ENCODE results near the gene EYS.

The EYS gene

DNA sequence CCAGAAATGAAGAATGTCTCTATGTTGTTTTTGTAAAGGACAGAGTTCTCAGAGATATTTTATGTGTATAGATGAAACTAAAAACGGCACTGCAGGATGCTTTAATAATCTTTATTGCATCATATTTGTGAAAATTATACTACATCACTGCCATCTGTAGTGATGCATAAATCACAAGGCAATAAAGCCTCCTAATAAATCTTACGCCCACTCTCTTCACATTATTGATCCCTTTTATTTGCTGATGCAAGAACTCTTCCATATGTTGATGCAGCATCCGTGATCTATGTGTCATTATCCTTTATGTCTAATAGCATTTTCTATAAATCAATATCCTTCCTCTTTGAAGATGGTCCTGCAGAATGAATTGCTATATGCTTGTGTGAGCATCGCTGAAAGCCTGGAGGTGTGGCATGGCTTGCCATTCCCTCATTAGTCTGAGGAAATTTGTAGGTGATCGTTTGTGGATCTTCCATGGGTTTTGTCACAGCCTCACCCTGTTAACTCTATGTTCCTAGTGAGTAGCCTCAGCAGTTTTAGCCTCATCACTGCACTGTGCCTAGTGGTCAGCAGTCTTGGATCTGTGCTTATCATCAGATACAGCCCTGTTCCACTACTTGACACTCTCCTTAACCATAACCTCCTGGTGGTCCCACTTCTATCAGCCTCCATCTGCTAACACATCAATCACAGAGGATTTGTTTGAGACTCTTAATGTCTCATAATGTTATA is 983.5 kb downstream of the EYS start:
- DNase-seq (ENCODE audit: low spot score) = no peak

- DNase-seq (ENCODE audit: low spot score) = no peak
Measured at GRCh38 chr6:64721865-64722264, 985.2 kb downstream of the EYS start.

DNA sequence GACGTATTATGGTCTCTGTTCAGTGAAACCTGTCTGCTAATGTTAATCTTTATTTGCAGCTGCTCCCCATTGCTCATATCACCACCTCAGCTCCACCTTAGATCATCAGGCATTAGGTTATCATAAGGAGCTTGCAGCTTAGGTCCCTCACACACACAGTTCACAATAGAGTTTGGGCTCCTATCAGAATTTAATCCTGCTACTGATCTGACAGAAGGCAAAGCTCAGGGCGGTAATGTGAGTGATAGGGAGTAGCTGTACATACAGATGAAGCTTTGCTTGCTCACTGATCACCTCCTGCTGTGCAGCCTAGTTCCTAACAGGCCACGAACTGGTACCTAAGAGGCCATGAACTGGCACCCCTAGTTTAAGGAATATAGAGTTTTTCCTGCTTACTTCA is 989.7 kb downstream of the EYS start:
- no peak for DNase-seq (ENCODE audit: low spot score)

- no peak for DNase-seq (ENCODE audit: low spot score)
Measured at GRCh38 chr6:64715624-64716023, 991.4 kb downstream of the EYS start.

- DNase-seq (ENCODE audit: low spot score) = no peak
Measured at GRCh38 chr6:64714073-64714472, 993.0 kb downstream of the EYS start.

GRCh38 chr6:64713175-64713574 is 993.9 kb downstream of the EYS start:
- no peak for DNase-seq (ENCODE audit: low spot score)

GRCh38 chr6:64712606-64713005 is 994.4 kb downstream of the EYS start:
- DNase-seq (ENCODE audit: low spot score) = no peak

GRCh38 chr6:64703922-64704321 is 1003.1 kb downstream of the EYS start:
- DNase-seq (ENCODE audit: low spot score) = no peak

- DNase-seq (ENCODE audit: low spot score) = no peak
Measured at GRCh38 chr6:64696053-64696452, 1011.0 kb downstream of the EYS start.

- DNase-seq (ENCODE audit: low spot score) = no peak
Measured at GRCh38 chr6:64694356-64694755, 1012.7 kb downstream of the EYS start.

GRCh38 chr6:64691064-64691463 is 1016.0 kb downstream of the EYS start:
- DNase-seq (ENCODE audit: low spot score) = no peak

DNA sequence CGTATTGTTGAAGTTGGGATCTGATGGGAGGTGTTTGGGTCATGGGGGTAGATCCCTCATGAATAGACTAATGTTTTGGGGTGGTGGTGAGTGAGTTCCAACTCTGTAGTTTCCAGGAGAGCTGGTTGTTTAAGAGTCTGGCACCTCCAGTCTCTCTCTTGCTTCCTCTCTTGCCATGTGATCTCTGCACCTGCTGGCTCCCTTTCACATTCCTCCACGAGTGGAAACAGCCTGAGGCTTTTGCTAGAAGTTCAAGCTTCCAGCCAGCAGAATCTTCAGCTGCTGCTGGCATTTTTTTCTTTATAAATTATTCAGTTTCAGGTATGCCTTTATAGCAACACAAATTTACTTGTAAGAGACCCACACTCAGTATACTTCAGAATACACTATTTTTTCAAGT is 1021.6 kb downstream of the EYS start:
- no peak for DNase-seq (ENCODE audit: low spot score)

DNA sequence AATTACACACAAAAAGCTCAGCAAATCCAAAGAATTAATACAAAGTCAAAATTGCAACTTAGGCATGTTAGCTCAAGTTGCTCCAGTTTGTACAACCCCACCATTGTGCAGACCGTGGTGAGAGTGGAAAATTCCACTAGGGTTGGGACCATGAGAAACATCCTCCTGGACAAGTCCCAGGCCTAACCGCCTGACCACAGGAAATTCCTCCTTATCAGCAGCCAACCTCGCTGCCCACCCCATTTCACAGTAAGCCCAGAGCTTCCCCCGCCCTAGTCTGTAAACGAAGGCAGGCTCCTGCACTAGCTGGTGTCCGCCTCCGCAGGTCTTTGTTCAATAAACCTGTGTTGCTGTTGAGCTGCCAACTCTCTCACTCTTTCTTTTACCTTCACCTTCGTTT is 1023.3 kb downstream of the EYS start:
- no peak for DNase-seq (ENCODE audit: low spot score)

DNA sequence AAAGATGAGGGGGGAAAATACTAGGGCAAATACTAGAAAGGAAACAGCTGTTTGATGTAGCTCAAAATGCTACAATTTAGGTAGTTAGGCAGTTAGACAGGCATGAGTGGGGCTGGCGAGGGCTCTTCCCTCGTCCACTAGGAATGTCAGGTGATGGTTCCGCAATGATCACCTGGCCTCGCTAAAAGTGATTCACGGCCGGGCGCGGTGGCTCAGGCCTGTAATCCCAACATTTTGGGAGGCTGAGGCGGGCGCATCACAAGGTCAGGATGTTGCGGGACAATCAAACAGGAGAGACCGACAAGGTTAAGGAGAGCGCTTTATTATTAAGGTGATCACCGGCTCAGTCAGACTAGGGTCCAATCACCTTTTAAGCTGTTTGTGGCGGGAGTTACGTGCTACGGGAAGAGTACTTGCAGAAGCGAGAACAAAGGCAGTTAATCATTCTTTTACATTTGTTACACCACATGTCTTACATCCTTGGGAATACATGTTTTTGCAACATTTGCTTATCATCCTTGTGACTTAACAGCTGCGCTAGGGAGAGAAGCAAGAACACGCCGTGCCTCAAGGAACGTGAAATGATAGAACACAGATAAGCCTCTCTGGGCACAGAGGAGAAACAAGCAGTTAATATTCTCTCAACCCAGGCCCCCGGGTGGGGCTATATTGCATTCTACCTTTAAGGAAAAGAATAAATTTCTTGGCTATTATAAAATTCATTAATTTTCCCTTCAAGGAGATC is 1025.4 kb downstream of the EYS start:
- no peak for DNase-seq (ENCODE audit: low spot score)

DNA sequence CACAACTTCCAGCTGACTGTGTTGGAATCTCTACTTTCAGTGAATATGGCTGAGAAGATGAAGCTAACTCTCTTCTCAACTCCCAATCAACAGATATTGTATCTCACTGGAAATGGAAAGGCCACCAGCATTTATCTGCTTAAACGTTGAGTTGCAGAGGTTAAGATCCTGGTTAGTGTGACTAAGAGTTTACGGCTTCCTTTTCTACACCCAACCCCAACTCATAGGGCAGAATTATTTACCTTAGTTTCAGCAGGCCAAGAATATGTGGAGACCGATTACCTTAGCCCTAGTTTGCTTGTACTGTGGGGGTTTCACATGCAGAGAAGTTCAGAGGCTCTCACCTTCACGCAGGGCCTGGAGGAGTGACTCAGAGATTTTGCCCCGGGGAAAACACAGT is 1026.6 kb downstream of the EYS start:
- DNase-seq (ENCODE audit: low spot score) = no peak

DNA sequence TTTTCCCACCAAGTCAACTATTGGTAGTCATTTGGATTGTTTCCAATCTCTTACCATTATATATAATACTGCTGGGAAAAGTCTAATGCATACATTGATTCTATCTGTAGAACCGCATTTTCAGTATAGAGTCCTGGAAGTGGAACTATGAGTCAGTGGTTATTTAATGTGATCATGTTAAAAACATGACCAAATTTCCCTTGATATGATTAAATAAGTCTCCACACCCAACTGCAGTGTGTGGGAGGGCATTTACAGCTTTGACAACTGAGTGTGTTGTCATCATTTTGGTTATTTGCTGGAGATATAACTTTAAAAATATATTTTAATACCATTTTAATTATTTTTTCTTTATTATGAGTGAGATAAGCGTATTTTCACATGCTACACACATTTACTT is 1027.6 kb downstream of the EYS start:
- no peak for DNase-seq (ENCODE audit: low spot score)

DNA sequence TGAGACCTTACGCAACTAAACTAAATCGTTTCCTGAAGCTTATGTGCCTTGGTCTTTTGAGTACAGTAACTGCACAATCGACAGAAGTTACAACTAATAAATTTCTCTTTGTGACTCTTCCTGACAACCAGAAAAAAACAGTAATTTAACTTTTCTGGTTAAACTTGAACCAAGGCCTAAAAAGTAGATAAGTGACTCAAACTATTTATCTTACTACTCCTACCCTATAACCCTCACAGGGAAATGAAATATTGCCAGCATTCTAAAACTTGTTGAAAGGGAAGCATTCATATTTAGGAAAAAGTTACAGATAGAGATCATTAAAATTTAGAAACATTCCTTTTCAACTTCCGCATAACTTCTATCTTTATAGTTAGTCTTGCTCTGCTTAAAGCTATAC is 1034.4 kb downstream of the EYS start:
- DNase-seq (ENCODE audit: low spot score) = no peak

- DNase-seq (ENCODE audit: low spot score) = no peak
Measured at GRCh38 chr6:64672131-64672530, 1034.9 kb downstream of the EYS start.

- no peak for DNase-seq (ENCODE audit: low spot score)
Measured at GRCh38 chr6:64665137-64665536, 1041.9 kb downstream of the EYS start.

- no peak for DNase-seq (ENCODE audit: low spot score)
Measured at GRCh38 chr6:64664480-64664879, 1042.5 kb downstream of the EYS start.

DNA sequence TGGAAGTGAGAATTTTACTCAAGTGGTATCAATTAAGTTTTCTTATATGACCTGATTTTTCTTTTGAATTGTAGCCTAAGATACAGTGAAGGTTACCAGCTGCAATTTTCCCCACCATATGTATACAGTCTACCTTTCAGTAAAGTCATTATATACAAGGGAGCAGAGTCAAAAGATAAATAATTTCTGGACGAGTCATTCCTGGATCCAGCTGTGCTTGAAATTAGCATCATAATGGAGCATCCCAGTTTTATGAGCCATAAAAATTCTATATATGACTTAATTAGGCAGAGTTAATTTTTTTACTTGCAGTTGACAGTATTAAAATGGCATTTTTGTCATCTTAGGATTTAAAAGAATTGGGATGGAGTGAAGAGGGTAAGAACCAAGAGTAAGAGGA is 1063.0 kb downstream of the EYS start:
- peak; percentile 8 for DNase-seq (ENCODE audit: low spot score)

- DNase-seq (ENCODE audit: low spot score) = no peak
Measured at GRCh38 chr6:64630901-64631300, 1076.1 kb downstream of the EYS start.

DNA sequence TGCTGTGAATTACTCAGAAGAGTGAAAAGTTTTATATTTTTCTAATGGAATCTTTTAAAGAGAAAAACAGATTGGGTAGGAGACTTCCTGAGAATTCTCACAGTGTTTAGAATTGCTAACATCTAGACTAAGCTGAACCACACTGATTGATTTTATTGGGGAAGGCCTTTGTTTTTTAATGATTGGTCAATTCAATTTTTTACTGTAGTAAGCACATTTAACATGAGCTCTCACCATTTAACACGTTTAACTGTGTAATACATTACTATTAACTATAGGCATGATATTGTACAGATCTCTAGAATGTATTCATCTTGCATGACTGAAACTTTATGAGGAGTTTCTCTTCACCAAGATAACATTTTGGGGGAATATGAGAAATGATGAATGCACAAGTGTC is 1084.1 kb downstream of the EYS start:
- no peak for DNase-seq (ENCODE audit: low spot score)

GRCh38 chr6:64602993-64603392 is 1104.0 kb downstream of the EYS start:
- DNase-seq (ENCODE audit: low spot score) = no peak
